ENCODE measurements around the gene PAFAH2. TPM values are rescaled to one million over a fixed set of nuclear protein-coding genes. Genes with fewer than 3 reads are reported as not detected.

The PAFAH2 gene
- total and polyA plus RNA-seq, 2 of the 13 experiments (the other 11 are each of a cell fraction or from before 2014, with no cell fraction given): 6.9 to 9.4 TPM

GRCh38 chr1:25992689-25993171, 5.1 kb downstream of the PAFAH2 start (continued):
- TF ChIP-seq DMTF1 (CRISPR knock-in tag; IDR thresholded peaks at IDR 0.05) (no peak), BRD4 (CRISPR knock-in tag; IDR thresholded peaks at IDR 0.05) (no peak), STAG1 (CRISPR knock-in tag; IDR thresholded peaks at IDR 0.05) (no peak), NFIB (CRISPR knock-in tag; IDR thresholded peaks at IDR 0.05; ENCODE audit: borderline replicate concordance) (no peak), ZNF510 (CRISPR knock-in tag; IDR thresholded peaks at IDR 0.05; ENCODE audit: low read depth) (no peak), ZNF883 (CRISPR knock-in tag; IDR thresholded peaks at IDR 0.05; ENCODE audit: not compliant biosample characterization) (no peak), MLXIP (CRISPR knock-in tag; IDR thresholded peaks at IDR 0.05; ENCODE audit: borderline replicate concordance) (no peak), MTF2 (CRISPR knock-in tag; IDR thresholded peaks at IDR 0.05; ENCODE audit: borderline replicate concordance) (no peak)
